Left lung (tissue), 10 donors: Measurements from ENCODE around the gene FHL2. TPM values are rescaled to one million over a fixed set of nuclear protein-coding genes. Genes with fewer than 3 reads are reported as not detected.

Source experiments
- ATAC-seq: fragments of 200-7000 bp; cut with Tn5 transposase; one replicate; pipeline ENCODE4 v1.9.1; 2020; ENCODE audit warnings: moderate library complexity
- DNase-seq, 4 donors: peaks; one replicate each; pipeline ENCODE4 v3.0.0-alpha.2; 2013 to 2020
- H3K27ac ChIP-seq, 2 donors: fragments of 200-600 bp; sonication (generic) in 1 of 2; one replicate each; pipeline versions ENCODE4 v1.5.0 to v1.8.0; 2020 to 2021
- H3K27me3 ChIP-seq, 2 donors: fragments of 200-600 bp; sonication (generic) in 1 of 2; one replicate each; pipeline versions ENCODE4 v1.5.0 to v1.8.0; 2020 to 2021
- H3K36me3 ChIP-seq, 2 donors: fragments of 200-600 bp; sonication (generic) in 1 of 2; one replicate each; pipeline versions ENCODE4 v1.5.0 to v1.8.0; 2020 to 2021
- H3K4me1 ChIP-seq, 2 donors: fragments of 200-600 bp; one replicate each; pipeline ENCODE4 v1.8.0; 2021
- H3K4me3 ChIP-seq, 2 donors: fragments of 200-600 bp; sonication (generic) in 1 of 2; one replicate each; pipeline versions ENCODE4 v1.5.0 to v1.8.0; 2020 to 2021; ENCODE audit warnings: mild to moderate bottlenecking in 1 of 2
- H3K9me3 ChIP-seq, 2 donors: fragments of 200-600 bp; sonication (generic) in 1 of 2; one replicate each; pipeline versions ENCODE4 v1.5.0 to v1.8.0; 2020 to 2021
- CTCF ChIP-seq, 2 donors: fragments of 200-600 bp; sonication (generic) in 1 of 2; IDR thresholded peaks; one replicate each; pipeline versions ENCODE4 v1.5.0 to v1.8.0; 2021; ENCODE audit warnings: antibody characterized with exemption in 2 of 2
- intact Hi-C, 2 donors: fragments of 100-400 bp; cut with DNase I; formaldehyde crosslinking; loops; one replicate each; pipeline versions ENCODE4 v1.11.2 to v1.14.2; 2022
- polyA plus RNA-seq, 6 donors: library from polyadenylated mRNA; unstranded; fragments of 120-200 nt; gene quantifications; one replicate each; pipeline ENCODE4 v1.2.1, GENCODE V29; 2013; ENCODE audit not compliant: insufficient read length in 6 of 6
- total RNA-seq, 2 donors: library from RNA; stranded (reverse); fragmentation: NEBNext Ultra II Directional; extraction: Animal tissue kit (Norgen Biotek cat#: 25700); gene quantifications; one replicate each; pipeline ENCODE4 v1.2.1, GENCODE V29; 2021
- donor health status: DM: no; HTN: yes; CAD: no.
- donor health status: DM: no; HTN: no; CAD: no.

Gene FHL2
- total and polyA plus RNA-seq, 8 donors: 5.0 to 30.1 (median 6.6) TPM

DNA sequence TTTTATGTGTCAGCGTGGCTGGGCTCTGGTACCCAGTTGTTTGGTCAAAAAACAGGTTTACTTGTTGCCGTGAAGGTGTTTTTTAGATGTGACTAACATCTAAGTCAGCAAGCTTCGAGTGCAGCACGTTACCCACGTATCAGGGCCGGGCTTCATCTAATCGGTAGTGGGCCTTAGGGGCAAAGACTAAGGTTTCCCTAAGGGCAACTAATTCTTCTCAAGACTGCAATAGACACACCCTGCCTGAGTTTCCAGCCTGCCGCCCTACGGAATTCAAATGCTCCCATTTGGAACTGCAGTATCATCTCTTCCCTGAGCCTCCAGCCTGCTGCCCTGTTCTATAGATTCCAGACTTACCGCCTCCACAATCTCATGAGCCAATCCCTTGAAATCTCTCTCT lies 27.7 kb downstream of the FHL2 start:
- no peak for ATAC-seq
- intact Hi-C loops: loop anchor here in 1 of 2 donors (2.0 kb wide), 1 partner anchor 150 kb away; no protein-coding TSS in a partner anchor
- H3K27ac ChIP-seq: no peak overlapping the region
- H3K9me3 ChIP-seq: no peaks in the 10 kb centered on the region
- no peak for DNase-seq
- no peaks in the 10 kb centered on the region for H3K27me3 ChIP-seq
- TF ChIP-seq CTCF (IDR thresholded peaks at IDR 0.05): no peak
- H3K4me1 ChIP-seq: peaks cover 7 to 10% of the 10 kb centered on the region in 2 donors
- H3K36me3 ChIP-seq: no peaks in the 10 kb centered on the region
- no peak overlapping the region for H3K4me3 ChIP-seq

DNA sequence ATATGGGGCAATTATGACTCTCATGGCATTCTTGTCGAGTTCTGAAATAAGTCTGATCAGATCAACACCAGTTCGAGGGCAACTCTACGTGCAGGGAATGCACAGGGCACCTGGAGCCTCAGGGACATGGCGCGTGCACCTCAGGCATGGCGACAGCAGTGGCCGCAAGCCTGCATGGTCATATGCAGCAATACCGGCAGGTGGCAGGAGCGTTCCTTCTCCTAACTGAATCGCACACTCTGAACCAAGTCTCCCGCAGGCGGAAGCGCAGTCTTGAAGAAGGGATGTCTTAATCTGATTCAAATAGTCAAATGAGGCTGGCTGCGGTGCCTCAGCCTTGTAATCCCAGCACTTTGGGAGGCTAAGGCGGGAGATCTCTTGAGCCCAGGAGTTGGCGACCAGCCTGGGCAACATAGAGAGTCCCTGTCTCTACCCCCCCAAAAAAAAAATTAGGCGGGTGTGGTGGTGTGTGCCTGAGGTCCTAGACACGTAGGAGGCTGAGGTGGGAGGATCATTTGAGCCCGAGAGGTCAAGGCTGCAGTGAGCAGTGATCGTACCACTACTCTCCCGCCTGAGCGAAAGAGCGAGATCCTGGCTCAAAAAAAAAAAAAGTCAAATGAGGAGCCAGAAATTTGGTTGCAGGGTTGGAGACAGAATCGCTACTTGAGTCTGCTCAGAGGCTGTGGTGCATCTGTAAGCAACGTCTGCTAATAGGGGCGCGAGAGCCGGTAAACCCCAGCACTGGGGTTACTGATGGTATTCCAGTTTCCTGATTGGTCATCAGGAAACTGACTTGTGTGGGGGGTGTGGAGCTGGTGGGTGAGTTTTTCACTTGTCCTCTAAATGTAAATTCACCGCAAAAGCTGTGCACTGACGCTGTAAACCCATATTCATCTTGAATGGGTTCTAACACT lies 28.8 kb downstream of the FHL2 start:
- ATAC-seq (peak; percentile 98), DNase-seq (peak; percentile 71 to 91 (median 84))
- Histone ChIP-seq H3K4me1 (peaks cover 7 to 10% of the 10 kb centered on the region in 2 donors), H3K36me3 (no peaks in the 10 kb centered on the region), H3K4me3 (no peak overlapping the region), H3K27ac (no peak overlapping the region), H3K9me3 (no peaks in the 10 kb centered on the region), H3K27me3 (no peaks in the 10 kb centered on the region)
- intact Hi-C loops: loop anchor here in 1 of 2 donors (2.0 kb wide), 1 partner anchor 151 kb away; no protein-coding TSS in a partner anchor
- peak; percentile 83 to 92 for TF ChIP-seq CTCF (IDR thresholded peaks at IDR 0.05)

GRCh38 chr2:105368759-105369408 lies 30.0 kb downstream of the FHL2 start:
- H3K4me1 ChIP-seq: peaks cover 7 to 10% of the 10 kb centered on the region in 2 donors
- H3K27ac ChIP-seq: no peak overlapping the region
- H3K9me3 ChIP-seq: no peaks in the 10 kb centered on the region
- H3K4me3 ChIP-seq: no peak overlapping the region
- no peaks in the 10 kb centered on the region for H3K36me3 ChIP-seq
- no peak for TF ChIP-seq CTCF (IDR thresholded peaks at IDR 0.05)
- no peak for ATAC-seq
- no peak for DNase-seq
- intact Hi-C loops: no loop called here
- H3K27me3 ChIP-seq: no peaks in the 10 kb centered on the region

DNA sequence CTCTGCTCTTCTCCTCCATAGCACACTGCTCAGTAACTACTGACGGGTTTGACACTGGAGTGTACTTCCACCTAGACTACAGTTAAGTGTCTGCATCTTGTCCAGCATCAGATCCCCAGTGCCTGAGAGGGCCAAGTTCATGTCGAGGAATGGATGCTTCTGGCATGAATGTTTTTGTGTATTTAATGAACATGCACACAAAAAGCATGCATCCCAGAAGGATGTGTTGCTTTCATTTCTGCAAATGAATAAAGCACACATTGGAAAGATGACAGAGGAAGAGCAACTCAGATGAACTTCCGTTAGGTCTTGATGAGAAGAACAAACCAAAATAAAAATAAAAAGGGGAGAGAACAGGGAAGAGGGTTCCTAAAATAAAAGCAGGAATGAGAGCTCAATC lies 33.6 kb downstream of the FHL2 start:
- ATAC-seq: no peak
- Histone ChIP-seq H3K4me3 (no peak overlapping the region), H3K9me3 (no peaks in the 10 kb centered on the region), H3K4me1 (peaks cover 0 to 4% of the 10 kb centered on the region in 2 donors), H3K27me3 (no peaks in the 10 kb centered on the region), H3K36me3 (peaks cover 0 to 16% of the 10 kb centered on the region in 2 donors), H3K27ac (no peak overlapping the region)
- intact Hi-C loops: no loop called here
- TF ChIP-seq CTCF (IDR thresholded peaks at IDR 0.05): no peak
- DNase-seq: no peak
